Neural cell (in vitro differentiated cells): ENCODE data around the gene KLHDC7B. TPM values are rescaled to one million over a fixed set of nuclear protein-coding genes. Genes with fewer than 3 reads are reported as not detected.

Experiments
- H2AFZ ChIP-seq: fragments of 200-600, 300-800 bp; sonication (generic), shearing (Covaris generic); 2 replicates; pipeline ENCODE4 v1.6.0; 2014; ENCODE audit warnings: low read depth, mild to moderate bottlenecking, antibody characterized with exemption, low read length, moderate library complexity
- H3F3A ChIP-seq: fragments of 200-600 bp; shearing (Covaris generic); 2 replicates; pipeline ENCODE4 v1.6.1; 2016; ENCODE audit warnings: mild to moderate bottlenecking, moderate library complexity, mixed read lengths, antibody characterized with exemption, low read length; ENCODE audit not compliant: insufficient read depth, poor library complexity, severe bottlenecking
- H3K27ac ChIP-seq: fragments of 200-600, 300-800 bp; sonication (generic), shearing (Covaris generic); 2 replicates; pipeline ENCODE4 v1.5.1; 2014; ENCODE audit warnings: mild to moderate bottlenecking, low read length, moderate library complexity
- H3K27me3 ChIP-seq: fragments of 300-800, 200-600 bp; sonication (generic), shearing (Covaris generic); 2 replicates; pipeline ENCODE4 v1.6.0; 2014; ENCODE audit warnings: mild to moderate bottlenecking, low read depth, low read length, moderate library complexity; ENCODE audit not compliant: insufficient read depth
- H3K36me3 ChIP-seq: fragments of 300-800, 200-600 bp; sonication (generic), shearing (Covaris generic); 2 replicates; pipeline ENCODE4 v1.5.1; 2014; ENCODE audit warnings: mild to moderate bottlenecking, antibody characterized with exemption, low read length, moderate library complexity; ENCODE audit not compliant: insufficient read depth
- H3K4me2 ChIP-seq: fragments of 300-800, 200-600 bp; sonication (generic), shearing (Covaris generic); 2 replicates; pipeline ENCODE4 v1.6.0; 2014; ENCODE audit warnings: mild to moderate bottlenecking, low read length
- H3K4me3 ChIP-seq: fragments of 300-800, 200-600 bp; sonication (generic), shearing (Covaris generic); 2 replicates; pipeline ENCODE4 v1.5.1; 2014; ENCODE audit warnings: mild to moderate bottlenecking, low read length, moderate library complexity
- H3K79me2 ChIP-seq: fragments of 200-600 bp; shearing (Covaris generic); replicated peaks from 2 replicates; pipeline ENCODE4 v1.6.0; 2014; ENCODE audit warnings: mild to moderate bottlenecking, low read length, moderate library complexity; ENCODE audit not compliant: insufficient read depth
- H3K9ac ChIP-seq: fragments of 300-800, 200-600 bp; sonication (generic), shearing (Covaris generic); 2 replicates; pipeline ENCODE4 v1.6.1; 2016; ENCODE audit warnings: mild to moderate bottlenecking, low read length, mixed read lengths
- H3K9me2 ChIP-seq: fragments of 200-600 bp; shearing (Covaris generic); 2 replicates; pipeline ENCODE4 v1.6.1; 2016; ENCODE audit warnings: mild to moderate bottlenecking, low read length, mixed read lengths; ENCODE audit not compliant: insufficient read depth
- H3K9me3 ChIP-seq: fragments of 200-600, 300-800 bp; sonication (generic), shearing (Covaris generic); 2 replicates; pipeline ENCODE4 v1.6.1; 2016; ENCODE audit warnings: mild to moderate bottlenecking, mixed run types, low read length, moderate library complexity, mixed read lengths
- H4K20me1 ChIP-seq: fragments of 200-600 bp; shearing (Covaris generic); 2 replicates; pipeline ENCODE4 v1.6.1; 2016; ENCODE audit warnings: mild to moderate bottlenecking, mixed run types; ENCODE audit not compliant: insufficient read depth
- CTCF ChIP-seq: fragments of 450-650 bp; IDR thresholded peaks from 2 replicates; pipeline ENCODE4 v1.5.1; 2014; ENCODE audit warnings: antibody characterized with exemption, mild to moderate bottlenecking, moderate library complexity; ENCODE audit not compliant: poor library complexity, severe bottlenecking
- EP300 ChIP-seq: fragments of 450-650 bp; conservative IDR thresholded peaks from 2 replicates; pipeline ENCODE4 v1.6.1; 2014; ENCODE audit warnings: antibody characterized with exemption, mild to moderate bottlenecking, moderate library complexity; ENCODE audit not compliant: poor library complexity, severe bottlenecking
- EZH2 ChIP-seq: fragments of 200-600, 300-800 bp; shearing (Covaris generic), sonication (generic); IDR thresholded peaks from 2 replicates; pipeline ENCODE4 v1.6.1; 2014; ENCODE audit warnings: antibody characterized with exemption, low read length, borderline replicate concordance, mild to moderate bottlenecking; ENCODE audit not compliant: insufficient read depth, poor library complexity, severe bottlenecking
- MXI1 ChIP-seq: fragments of 450-650 bp; conservative IDR thresholded peaks from 2 replicates; pipeline ENCODE4 v1.6.1; 2014; ENCODE audit warnings: antibody characterized with exemption, mild to moderate bottlenecking; ENCODE audit not compliant: poor library complexity, severe bottlenecking
- POLR2AphosphoS5 ChIP-seq: IDR thresholded peaks from 2 replicates; pipeline ENCODE4 v1.6.1; 2012
- RAD21 ChIP-seq: fragments of 450-650 bp; conservative IDR thresholded peaks from 2 replicates; pipeline ENCODE4 v1.6.1; 2014; ENCODE audit warnings: antibody characterized with exemption, mild to moderate bottlenecking, moderate library complexity
- REST ChIP-seq: IDR thresholded peaks from 2 replicates; pipeline ENCODE4 v1.6.1; 2012; ENCODE audit warnings: borderline replicate concordance
- SMC3 ChIP-seq: fragments of 450-650 bp; conservative IDR thresholded peaks from 2 replicates; pipeline ENCODE4 v1.6.1; 2014; ENCODE audit warnings: antibody characterized with exemption, mild to moderate bottlenecking, moderate library complexity; ENCODE audit not compliant: poor library complexity
- TAF1 ChIP-seq: IDR thresholded peaks from 2 replicates; pipeline ENCODE4 v1.6.1; 2012; ENCODE audit warnings: low read depth
- polyA plus RNA-seq: library from polyadenylated mRNA; depleted of rRNA; stranded (reverse); fragments of >200 nt; gene quantifications from 2 replicates; pipeline ENCODE4 v1.2.3, GENCODE V29; 2014

KLHDC7B gene
- polyA plus RNA-seq, 1 donor from 2014 or later = not detected

- no peaks in the 10 kb centered on the region for H3K9me2 ChIP-seq
- H4K20me1 ChIP-seq = no peaks in the 10 kb centered on the region
- H3K4me3 ChIP-seq = no peak overlapping the region
- H2AFZ ChIP-seq = no peak overlapping the region
- H3K36me3 ChIP-seq = no peaks in the 10 kb centered on the region
- H3K4me2 ChIP-seq = no peak overlapping the region
- no peak overlapping the region for H3K27ac ChIP-seq
- H3K9me3 ChIP-seq = no peaks in the 10 kb centered on the region
- TF ChIP-seq MXI1 (no peak), CTCF (no peak), EZH2 (no peak), SMC3 (no peak), EP300 (no peak), RAD21 (no peak), TAF1 (no peak), POLR2AphosphoS5 (no peak), REST (no peak)
- H3K27me3 ChIP-seq = no peaks in the 10 kb centered on the region
- no peaks in the 10 kb centered on the region for H3F3A ChIP-seq
- no peak overlapping the region for H3K9ac ChIP-seq
- H3K79me2 ChIP-seq = no peaks in the 10 kb centered on the region
These were observed 28.7 kb downstream of the KLHDC7B start for GRCh38 chr22:50574383-50574755.

GRCh38 chr22:50575426-50575941 lies 29.8 kb downstream of the KLHDC7B start:
- H3K27ac ChIP-seq = no peak overlapping the region
- no peak overlapping the region for H2AFZ ChIP-seq
- no peak overlapping the region for H3K4me3 ChIP-seq
- H3K9ac ChIP-seq = no peak overlapping the region
- no peak overlapping the region for H3K4me2 ChIP-seq
- H3K9me2 ChIP-seq = no peaks in the 10 kb centered on the region
- TF ChIP-seq RAD21 (no peak), POLR2AphosphoS5 (no peak), EZH2 (no peak), MXI1 (no peak)
- no peaks in the 10 kb centered on the region for H4K20me1 ChIP-seq
- H3K27me3 ChIP-seq = no peaks in the 10 kb centered on the region
- H3K36me3 ChIP-seq = no peaks in the 10 kb centered on the region
- no peaks in the 10 kb centered on the region for H3F3A ChIP-seq
- no peaks in the 10 kb centered on the region for H3K9me3 ChIP-seq
- no peaks in the 10 kb centered on the region for H3K79me2 ChIP-seq

- no peak overlapping the region for H3K9ac ChIP-seq
- no peaks in the 10 kb centered on the region for H3F3A ChIP-seq
- H3K27me3 ChIP-seq = no peaks in the 10 kb centered on the region
- no peaks in the 10 kb centered on the region for H4K20me1 ChIP-seq
- TF ChIP-seq REST = no peak
- TF ChIP-seq RAD21 = no peak
- no peaks in the 10 kb centered on the region for H3K9me3 ChIP-seq
- no peak overlapping the region for H3K4me3 ChIP-seq
- no peaks in the 10 kb centered on the region for H3K36me3 ChIP-seq
- no peaks in the 10 kb centered on the region for H3K9me2 ChIP-seq
- H3K79me2 ChIP-seq = no peaks in the 10 kb centered on the region
- H2AFZ ChIP-seq = no peak overlapping the region
- no peak overlapping the region for H3K4me2 ChIP-seq
- no peak overlapping the region for H3K27ac ChIP-seq
These were observed 30.4 kb downstream of the KLHDC7B start for GRCh38 chr22:50576070-50576469.
